Effector memory CD4-positive, alpha-beta T cell (primary cell): ENCODE measurements around the gene SLC2A5.

Source experiments
- DNase-seq, 3 donors: peaks; one replicate each; pipeline ENCODE4 v3.0.0-alpha.2; 2020
- H3K27ac ChIP-seq: 2 replicates; pipeline ENCODE4 v1.7.0; 2013; ENCODE audit warnings: mild to moderate bottlenecking, low read length, moderate library complexity; ENCODE audit not compliant: insufficient read depth, poor library complexity, severe bottlenecking
- H3K27me3 ChIP-seq: replicated peaks from 2 replicates; pipeline ENCODE4 v1.7.0; 2013; ENCODE audit warnings: mild to moderate bottlenecking, low read length; ENCODE audit not compliant: insufficient read depth, control insufficient read depth, poor library complexity, severe bottlenecking
- H3K36me3 ChIP-seq: 2 replicates; pipeline ENCODE4 v1.7.0; 2013; ENCODE audit warnings: mild to moderate bottlenecking, low read length, moderate library complexity; ENCODE audit not compliant: control insufficient read depth, insufficient read depth
- H3K4me1 ChIP-seq: 2 replicates; pipeline ENCODE4 v1.7.0; 2013; ENCODE audit warnings: low read length, mild to moderate bottlenecking; ENCODE audit not compliant: control insufficient read depth, insufficient read depth, poor library complexity, severe bottlenecking
- H3K4me3 ChIP-seq: 2 replicates; pipeline ENCODE4 v1.7.0; 2013; ENCODE audit warnings: low read length, low read depth, mild to moderate bottlenecking; ENCODE audit not compliant: insufficient read depth, poor library complexity, severe bottlenecking
- H3K9me3 ChIP-seq: 2 replicates; pipeline ENCODE4 v1.7.0; 2013; ENCODE audit warnings: mild to moderate bottlenecking, low read length, moderate library complexity; ENCODE audit not compliant: control insufficient read depth

Gene SLC2A5

DNA sequence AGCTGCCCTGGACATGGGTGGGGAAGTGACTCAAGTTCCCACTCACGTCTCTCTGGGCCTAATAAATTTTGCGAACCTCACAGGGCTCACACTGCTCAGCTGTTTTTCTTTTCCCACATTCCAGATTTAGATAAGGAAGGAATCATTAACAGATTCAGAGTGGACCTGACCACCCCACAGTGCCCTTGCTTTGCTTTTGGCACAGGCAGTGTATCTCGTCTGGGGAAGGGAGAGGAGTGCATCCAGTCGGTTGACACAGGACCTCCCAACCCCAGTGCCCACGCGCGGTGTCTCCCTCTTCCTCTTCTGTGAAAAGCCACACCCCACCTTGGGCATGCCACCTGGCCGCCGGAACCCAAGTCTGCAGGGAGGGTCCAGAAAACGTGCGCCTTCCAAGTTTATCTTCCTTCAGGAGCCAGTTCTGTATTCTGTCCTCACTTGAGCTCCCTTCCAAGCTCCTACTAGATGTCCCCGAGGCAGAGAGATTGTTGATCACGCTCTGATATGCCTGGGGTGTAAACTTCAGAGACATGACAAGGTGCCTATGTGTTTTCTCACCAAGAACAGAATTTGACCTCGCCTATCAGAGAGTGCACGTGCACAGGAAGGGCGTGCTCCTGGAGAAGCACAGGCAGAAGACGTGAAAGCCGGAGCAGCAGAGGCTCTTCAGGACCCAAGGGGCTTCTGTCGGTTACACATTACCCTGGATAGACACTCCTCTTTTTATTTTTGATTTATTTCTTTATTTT is 9.5 kb upstream of the SLC2A5 start:
- Histone ChIP-seq H3K4me1 (peaks cover 7% of the 10 kb centered on the region), H3K27ac (no peak overlapping the region), H3K27me3 (peaks cover 2% of the 10 kb centered on the region), H3K4me3 (no peak overlapping the region), H3K9me3 (no peaks in the 10 kb centered on the region), H3K36me3 (no peaks in the 10 kb centered on the region)
- no peak for DNase-seq

DNA sequence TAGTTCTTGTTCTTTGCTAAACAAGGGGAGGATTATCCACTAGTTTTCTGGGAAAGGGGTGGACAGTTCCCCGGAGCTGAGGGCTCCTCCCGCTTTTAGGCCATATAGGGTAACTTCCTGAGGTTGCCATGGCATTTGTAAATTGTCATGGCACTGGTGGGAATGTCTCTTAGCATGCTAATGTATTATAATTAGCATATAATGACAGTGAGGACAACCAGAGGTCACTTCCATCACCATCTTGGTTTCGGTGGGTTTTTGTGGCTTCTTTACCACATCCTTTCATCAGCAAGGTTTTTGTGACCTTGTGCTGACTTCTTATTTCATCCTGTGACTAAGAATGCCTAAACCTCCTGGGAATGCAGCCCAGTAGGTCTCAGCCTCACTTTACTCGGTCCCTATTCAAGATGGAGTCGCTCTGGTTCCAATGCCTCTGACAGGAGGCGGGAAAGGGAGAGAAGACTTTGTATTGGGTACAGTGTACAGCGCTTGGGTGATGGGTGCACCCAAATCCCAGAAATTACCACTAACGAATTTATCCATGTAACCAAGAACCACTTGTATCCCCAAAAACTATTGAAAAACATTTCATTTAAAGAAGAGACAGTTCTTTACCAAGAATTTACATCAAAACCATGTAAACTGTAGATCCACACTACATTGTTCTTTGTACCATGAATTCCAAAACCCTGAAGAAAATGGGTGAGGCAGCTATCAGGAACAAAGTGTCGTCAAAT is 8.7 kb upstream of the SLC2A5 start:
- peaks cover 2% of the 10 kb centered on the region for H3K27me3 ChIP-seq
- no peak for DNase-seq
- peaks cover 7% of the 10 kb centered on the region for H3K4me1 ChIP-seq
- H3K4me3 ChIP-seq = no peak overlapping the region
- no peaks in the 10 kb centered on the region for H3K9me3 ChIP-seq
- no peaks in the 10 kb centered on the region for H3K36me3 ChIP-seq
- H3K27ac ChIP-seq = no peak overlapping the region

DNA sequence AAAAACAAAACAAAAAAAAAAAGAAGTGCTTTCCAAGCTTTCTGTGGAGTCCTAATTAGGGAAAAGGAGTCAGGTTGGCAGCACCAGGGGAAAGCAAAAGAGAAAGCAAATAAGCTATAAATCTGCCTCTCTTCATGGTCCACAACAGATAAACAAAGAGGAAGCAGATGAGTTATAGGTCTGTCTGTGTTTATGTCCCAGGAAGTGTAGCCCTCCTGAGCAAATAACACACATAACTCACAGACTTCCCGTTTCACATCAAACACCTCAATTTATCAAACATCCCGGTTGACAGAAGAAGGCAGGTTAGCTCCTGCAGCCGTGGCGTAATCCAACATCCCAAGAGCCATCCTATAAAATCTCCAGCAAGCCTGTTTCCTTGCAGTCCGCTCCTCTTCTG is 5.6 kb upstream of the SLC2A5 start:
- peaks cover 2% of the 10 kb centered on the region for H3K27me3 ChIP-seq
- H3K9me3 ChIP-seq = no peaks in the 10 kb centered on the region
- no peaks in the 10 kb centered on the region for H3K36me3 ChIP-seq
- peaks cover 7% of the 10 kb centered on the region for H3K4me1 ChIP-seq
- no peak for DNase-seq
- no peak overlapping the region for H3K27ac ChIP-seq
- H3K4me3 ChIP-seq = no peak overlapping the region

- Histone ChIP-seq H3K4me3 (no peak overlapping the region), H3K9me3 (no peaks in the 10 kb centered on the region), H3K36me3 (no peaks in the 10 kb centered on the region), H3K4me1 (peaks cover 2% of the 10 kb centered on the region), H3K27me3 (no peaks in the 10 kb centered on the region), H3K27ac (no peak overlapping the region)
- DNase-seq = no peak
Observed at GRCh38 chr1:9073143-9073542, 3.7 kb upstream of the SLC2A5 start.

- no peaks in the 10 kb centered on the region for H3K4me1 ChIP-seq
- H3K4me3 ChIP-seq = no peak overlapping the region
- no peak for DNase-seq
- no peaks in the 10 kb centered on the region for H3K9me3 ChIP-seq
- no peaks in the 10 kb centered on the region for H3K27me3 ChIP-seq
- no peak overlapping the region for H3K27ac ChIP-seq
- H3K36me3 ChIP-seq = no peaks in the 10 kb centered on the region
Observed at GRCh38 chr1:9071554-9072235, 2.3 kb upstream of the SLC2A5 start.

- Histone ChIP-seq H3K9me3 (no peaks in the 10 kb centered on the region), H3K4me1 (no peaks in the 10 kb centered on the region), H3K36me3 (no peaks in the 10 kb centered on the region), H3K27ac (no peak overlapping the region), H3K4me3 (no peak overlapping the region), H3K27me3 (no peaks in the 10 kb centered on the region)
- DNase-seq = no peak
Observed at GRCh38 chr1:9070486-9070885, 1.1 kb upstream of the SLC2A5 start.

GRCh38 chr1:9068981-9069325 is 482 bp downstream of the SLC2A5 start:
- no peaks in the 10 kb centered on the region for H3K27me3 ChIP-seq
- H3K27ac ChIP-seq = no peak overlapping the region
- H3K9me3 ChIP-seq = no peaks in the 10 kb centered on the region
- no peaks in the 10 kb centered on the region for H3K4me1 ChIP-seq
- no peak for DNase-seq
- no peak overlapping the region for H3K4me3 ChIP-seq
- H3K36me3 ChIP-seq = no peaks in the 10 kb centered on the region

GRCh38 chr1:9066945-9067807 is 2.3 kb downstream of the SLC2A5 start:
- no peaks in the 10 kb centered on the region for H3K4me1 ChIP-seq
- H3K4me3 ChIP-seq = no peak overlapping the region
- DNase-seq = no peak
- H3K9me3 ChIP-seq = no peaks in the 10 kb centered on the region
- H3K27ac ChIP-seq = no peak overlapping the region
- no peaks in the 10 kb centered on the region for H3K36me3 ChIP-seq
- H3K27me3 ChIP-seq = no peaks in the 10 kb centered on the region

GRCh38 chr1:9065213-9065751 is 4.2 kb downstream of the SLC2A5 start:
- no peaks in the 10 kb centered on the region for H3K36me3 ChIP-seq
- H3K9me3 ChIP-seq = no peaks in the 10 kb centered on the region
- no peak overlapping the region for H3K4me3 ChIP-seq
- H3K27me3 ChIP-seq = no peaks in the 10 kb centered on the region
- no peak for DNase-seq
- no peaks in the 10 kb centered on the region for H3K4me1 ChIP-seq
- H3K27ac ChIP-seq = no peak overlapping the region
